Fibroblast of pulmonary artery (primary cell): ENCODE measurements around the gene NKAIN4.
A peak's percentile ranks its signal among the peaks of the same experiment; 100 is the strongest.

Experiments used
- DNase-seq: peaks from one replicate; pipeline ENCODE4 v3.0.0-alpha.2; 2010; ENCODE audit warnings: low read depth
- H3K4me3 ChIP-seq: replicated peaks from 2 replicates; pipeline ENCODE4 v1.5.1; 2011; ENCODE audit warnings: low read depth, mild to moderate bottlenecking, control low read depth, low read length, moderate library complexity
- TF ChIP-seq, protein P1 (sequence below): IDR thresholded peaks from 2 replicates; pipeline ENCODE4 v1.5.1; 2011; ENCODE audit warnings: mild to moderate bottlenecking, control low read depth, low read length, inconsistent platforms; ENCODE audit errors: missing control alignments

NKAIN4 gene

DNA sequence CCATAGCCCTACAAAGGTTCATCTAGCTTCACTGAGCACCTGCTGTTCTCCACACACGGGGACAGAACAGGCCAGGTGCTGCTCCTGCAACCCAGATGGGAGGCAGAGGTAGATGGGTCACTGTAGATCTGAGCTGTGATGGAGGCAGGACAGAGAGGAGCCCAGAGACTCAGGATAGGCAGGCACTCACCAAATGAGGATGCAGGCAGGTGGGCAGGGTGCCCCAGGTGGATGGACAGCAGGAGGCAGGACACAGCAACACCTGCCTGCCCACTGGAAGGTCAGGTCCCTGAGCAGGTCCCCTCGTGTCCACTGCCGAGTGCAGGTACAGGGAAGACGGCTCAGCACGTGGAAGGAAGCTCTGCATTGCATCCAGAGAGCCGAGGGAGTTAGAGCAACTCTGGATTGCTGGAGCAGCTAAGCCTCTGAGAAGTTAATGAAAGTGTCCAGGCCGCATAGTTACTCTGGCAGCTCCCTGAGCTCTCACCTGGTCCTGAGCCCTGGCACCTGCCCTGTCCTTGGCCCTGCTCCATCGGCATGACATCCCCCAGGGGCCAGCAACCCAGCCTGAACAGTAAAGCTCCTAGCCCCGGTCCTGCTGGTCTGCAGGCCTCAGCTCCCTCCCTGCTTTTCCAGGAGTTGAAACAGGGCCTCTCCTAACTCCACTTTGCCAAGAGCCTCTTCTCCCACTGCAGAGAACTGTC lies 33.4 kb downstream of the NKAIN4 start:
- TF ChIP-seq, protein P1, sequence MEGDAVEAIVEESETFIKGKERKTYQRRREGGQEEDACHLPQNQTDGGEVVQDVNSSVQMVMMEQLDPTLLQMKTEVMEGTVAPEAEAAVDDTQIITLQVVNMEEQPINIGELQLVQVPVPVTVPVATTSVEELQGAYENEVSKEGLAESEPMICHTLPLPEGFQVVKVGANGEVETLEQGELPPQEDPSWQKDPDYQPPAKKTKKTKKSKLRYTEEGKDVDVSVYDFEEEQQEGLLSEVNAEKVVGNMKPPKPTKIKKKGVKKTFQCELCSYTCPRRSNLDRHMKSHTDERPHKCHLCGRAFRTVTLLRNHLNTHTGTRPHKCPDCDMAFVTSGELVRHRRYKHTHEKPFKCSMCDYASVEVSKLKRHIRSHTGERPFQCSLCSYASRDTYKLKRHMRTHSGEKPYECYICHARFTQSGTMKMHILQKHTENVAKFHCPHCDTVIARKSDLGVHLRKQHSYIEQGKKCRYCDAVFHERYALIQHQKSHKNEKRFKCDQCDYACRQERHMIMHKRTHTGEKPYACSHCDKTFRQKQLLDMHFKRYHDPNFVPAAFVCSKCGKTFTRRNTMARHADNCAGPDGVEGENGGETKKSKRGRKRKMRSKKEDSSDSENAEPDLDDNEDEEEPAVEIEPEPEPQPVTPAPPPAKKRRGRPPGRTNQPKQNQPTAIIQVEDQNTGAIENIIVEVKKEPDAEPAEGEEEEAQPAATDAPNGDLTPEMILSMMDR, result no peak
- no peak overlapping the region for H3K4me3 ChIP-seq
- no peak for DNase-seq

DNA sequence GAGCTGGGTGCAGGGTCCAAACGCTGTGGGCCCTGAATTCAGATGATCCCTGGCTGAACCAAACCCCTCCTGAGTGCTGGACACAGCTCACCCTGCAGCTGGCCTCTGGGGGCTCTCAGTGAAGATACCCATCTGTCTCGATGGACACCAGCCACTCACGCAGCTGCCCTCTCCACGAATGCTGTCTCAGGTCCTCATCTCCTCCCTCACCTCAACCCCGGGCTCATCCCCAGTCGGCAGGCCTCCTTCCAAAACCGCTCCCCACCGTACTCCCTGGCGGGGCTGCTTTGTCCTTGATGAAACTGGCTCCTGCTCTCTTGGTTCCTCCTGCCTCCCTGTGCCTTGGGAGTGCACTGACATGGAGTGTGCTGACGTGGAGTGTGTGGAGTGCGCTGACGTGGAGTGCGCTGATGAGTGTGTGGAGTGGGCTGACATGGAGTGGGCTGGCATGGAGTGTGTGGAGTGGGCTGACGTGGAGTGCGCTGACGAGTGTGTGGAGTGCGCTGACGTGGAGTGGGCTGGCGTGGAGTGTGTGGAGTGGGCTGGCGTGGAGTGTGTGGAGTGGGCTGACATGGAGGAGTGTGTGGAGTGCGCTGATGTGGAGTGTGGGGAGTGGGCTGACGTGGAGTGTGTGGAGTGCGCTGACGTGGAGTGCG lies 34.3 kb downstream of the NKAIN4 start:
- no peak overlapping the region for H3K4me3 ChIP-seq
- no peak for DNase-seq
- TF ChIP-seq, protein P1, result no peak

DNA sequence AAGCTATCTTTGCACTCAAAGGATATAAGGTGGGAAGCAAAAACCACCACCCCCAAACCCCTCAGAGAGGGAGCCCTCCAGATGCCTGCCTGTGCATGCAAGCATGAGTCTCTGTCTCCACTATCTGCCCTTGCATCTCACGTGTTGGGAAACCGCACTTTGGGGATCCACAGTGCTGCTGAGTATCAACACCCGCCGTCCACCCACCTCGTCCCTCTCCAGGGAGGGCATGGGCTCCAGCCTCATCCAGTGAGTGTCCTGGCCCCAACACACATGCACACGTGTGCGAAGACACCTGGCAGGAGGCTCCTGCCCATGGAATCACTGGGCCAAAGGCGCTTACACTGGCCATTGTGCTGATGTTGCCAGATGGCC lies 34.8 kb downstream of the NKAIN4 start:
- TF ChIP-seq, protein P1, result no peak
- H3K4me3 ChIP-seq, result no peak overlapping the region
- no peak for DNase-seq

DNA sequence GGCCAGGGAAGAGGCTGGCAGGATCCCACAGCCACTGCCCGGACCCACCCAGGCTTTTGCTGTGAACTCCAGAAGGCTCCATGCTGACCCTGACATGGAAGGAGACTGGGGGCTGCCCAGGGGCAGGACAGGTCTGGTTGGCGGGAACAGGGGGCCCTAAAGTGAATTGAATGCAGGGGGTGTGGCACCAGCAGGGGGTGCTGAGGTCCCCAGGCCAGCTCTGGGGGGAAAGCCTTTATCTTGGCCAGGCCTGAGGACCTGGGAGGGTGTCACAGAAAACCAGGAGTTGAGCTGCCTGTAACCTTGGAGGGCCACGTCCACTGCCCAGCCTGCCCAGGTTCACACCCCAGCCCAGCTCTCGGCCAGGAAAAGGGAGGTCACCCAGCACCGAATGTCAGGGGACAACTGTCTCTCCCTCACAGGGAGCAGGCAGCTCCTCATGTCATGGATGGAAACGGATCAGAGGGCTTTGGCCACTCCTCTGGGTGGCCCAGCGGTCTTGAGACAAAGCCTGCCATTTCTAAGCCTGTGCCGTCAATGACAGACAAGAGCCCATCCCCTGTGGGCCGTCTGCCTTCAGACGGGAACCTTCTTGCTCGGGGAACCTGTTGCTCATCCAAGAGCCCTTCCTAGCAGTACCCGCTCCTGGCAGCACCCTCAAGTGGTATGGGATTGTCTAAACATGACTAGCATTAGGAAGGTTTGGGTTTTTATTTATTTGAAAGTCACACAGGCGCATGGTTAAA lies 35.4 kb downstream of the NKAIN4 start:
- no peak overlapping the region for H3K4me3 ChIP-seq
- no peak for DNase-seq
- TF ChIP-seq, protein P1, result no peak

DNA sequence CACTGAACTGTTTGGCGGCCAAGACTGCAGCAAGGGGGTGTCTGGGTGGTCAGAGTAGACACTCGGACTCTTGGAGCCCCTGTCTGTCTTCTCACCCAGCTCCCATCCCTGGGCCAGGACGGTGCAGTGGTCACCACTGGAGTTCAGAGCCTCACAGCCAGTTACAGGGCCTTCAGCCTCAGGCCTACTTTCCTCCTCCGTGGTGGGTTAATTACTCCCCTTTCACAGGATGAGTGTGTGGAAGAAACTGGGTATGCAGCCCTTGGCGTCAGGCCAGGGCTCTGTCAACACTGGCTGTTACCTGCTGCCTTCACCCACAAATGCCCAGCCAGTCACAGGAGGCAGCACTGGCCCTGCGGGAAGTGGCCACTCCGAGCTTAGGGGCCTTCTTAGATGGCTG lies 36.6 kb downstream of the NKAIN4 start:
- H3K4me3 ChIP-seq, result no peak overlapping the region
- TF ChIP-seq, protein P1, result no peak
- DNase-seq, result no peak

DNA sequence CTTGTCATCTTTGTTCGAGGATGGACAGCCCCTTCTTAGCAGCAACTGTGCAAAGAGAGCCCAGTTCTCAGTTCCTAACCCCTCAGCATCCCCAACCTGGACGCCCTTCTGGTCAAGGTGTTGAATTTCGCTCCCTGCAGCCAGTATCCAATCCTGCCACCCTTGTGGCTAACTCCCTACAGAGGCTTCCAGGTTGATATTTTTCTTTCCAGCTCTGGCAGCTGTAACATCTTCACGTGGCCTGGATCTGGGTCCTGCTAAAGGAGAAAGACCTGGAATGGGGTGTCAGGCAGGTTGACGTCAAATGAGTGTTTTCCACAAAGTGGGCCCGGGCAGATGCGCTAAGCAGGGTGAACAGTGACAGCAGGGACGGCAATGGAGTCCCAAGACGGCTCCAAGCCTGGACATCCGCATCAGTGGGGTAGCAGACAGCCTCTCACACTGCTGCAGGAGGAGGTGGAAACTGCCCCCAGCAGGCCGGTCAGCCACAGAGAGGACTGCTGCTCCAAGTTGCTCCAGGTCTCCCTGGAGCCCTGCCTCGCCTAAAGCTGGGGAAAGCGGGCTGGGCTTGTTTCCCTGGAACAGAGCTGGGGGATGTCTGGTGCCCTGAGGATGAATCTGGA lies 37.3 kb downstream of the NKAIN4 start:
- TF ChIP-seq, protein P1, result no peak
- peak overlapping the region; percentile 86 for H3K4me3 ChIP-seq
- no peak for DNase-seq
